ENCODE results near the gene EPB42.

Gene EPB42

GRCh38 chr15:43246261-43246774, 25.5 kb upstream of the EPB42 start:
- no peaks in the 10 kb centered on the region for H3K79me2 ChIP-seq (ENCODE audit: insufficient read depth, low read length)
- ATAC-seq (ENCODE audit: insufficient read depth, low read depth) = no peak
- H3K27ac ChIP-seq (ENCODE audit: low read length) = no peak overlapping the region
- no peaks in the 10 kb centered on the region for H3K9me3 ChIP-seq (ENCODE audit: insufficient read depth, low read length, severe bottlenecking)
- no peaks in the 10 kb centered on the region for H3K4me1 ChIP-seq (ENCODE audit: insufficient read depth, low read length)
- no peak overlapping the region for H3K9ac ChIP-seq (ENCODE audit: low read depth, low read length)
- peaks cover 19% of the 10 kb centered on the region for H3K27me3 ChIP-seq (ENCODE audit: insufficient read depth, low read length, poor library complexity)
- TF ChIP-seq, protein P1, sequence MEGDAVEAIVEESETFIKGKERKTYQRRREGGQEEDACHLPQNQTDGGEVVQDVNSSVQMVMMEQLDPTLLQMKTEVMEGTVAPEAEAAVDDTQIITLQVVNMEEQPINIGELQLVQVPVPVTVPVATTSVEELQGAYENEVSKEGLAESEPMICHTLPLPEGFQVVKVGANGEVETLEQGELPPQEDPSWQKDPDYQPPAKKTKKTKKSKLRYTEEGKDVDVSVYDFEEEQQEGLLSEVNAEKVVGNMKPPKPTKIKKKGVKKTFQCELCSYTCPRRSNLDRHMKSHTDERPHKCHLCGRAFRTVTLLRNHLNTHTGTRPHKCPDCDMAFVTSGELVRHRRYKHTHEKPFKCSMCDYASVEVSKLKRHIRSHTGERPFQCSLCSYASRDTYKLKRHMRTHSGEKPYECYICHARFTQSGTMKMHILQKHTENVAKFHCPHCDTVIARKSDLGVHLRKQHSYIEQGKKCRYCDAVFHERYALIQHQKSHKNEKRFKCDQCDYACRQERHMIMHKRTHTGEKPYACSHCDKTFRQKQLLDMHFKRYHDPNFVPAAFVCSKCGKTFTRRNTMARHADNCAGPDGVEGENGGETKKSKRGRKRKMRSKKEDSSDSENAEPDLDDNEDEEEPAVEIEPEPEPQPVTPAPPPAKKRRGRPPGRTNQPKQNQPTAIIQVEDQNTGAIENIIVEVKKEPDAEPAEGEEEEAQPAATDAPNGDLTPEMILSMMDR (IDR thresholded peaks at IDR 0.05; ENCODE audit: borderline replicate concordance, extremely low read depth, low read length, poor library complexity, severe bottlenecking) = no peak
- no peak overlapping the region for H3K4me3 ChIP-seq (ENCODE audit: low read depth in 1 of 2, low read length in 2 of 2)
- H4K20me1 ChIP-seq (ENCODE audit: insufficient read depth, low read length) = no peaks in the 10 kb centered on the region
- DNase-seq = no peak
- H3K4me2 ChIP-seq (ENCODE audit: insufficient read depth, low read length) = no peak overlapping the region
- no peak overlapping the region for H2AFZ ChIP-seq (ENCODE audit: low read depth, low read length)
- no peaks in the 10 kb centered on the region for H3K36me3 ChIP-seq (ENCODE audit: insufficient read depth, low read length)

GRCh38 chr15:43244092-43244491, 23.3 kb upstream of the EPB42 start:
- H3K4me1 ChIP-seq (ENCODE audit: insufficient read depth, low read length) = no peaks in the 10 kb centered on the region
- no peaks in the 10 kb centered on the region for H3K36me3 ChIP-seq (ENCODE audit: insufficient read depth, low read length)
- TF ChIP-seq EZH2 (IDR thresholded peaks at IDR 0.05; ENCODE audit: borderline replicate concordance, low read depth, low read length, severe bottlenecking) = no peak
- TF ChIP-seq, protein P1 (IDR thresholded peaks at IDR 0.05; ENCODE audit: borderline replicate concordance, extremely low read depth, low read length, poor library complexity, severe bottlenecking) = no peak
- H3K9me3 ChIP-seq (ENCODE audit: insufficient read depth, low read length, severe bottlenecking) = no peaks in the 10 kb centered on the region
- no peak overlapping the region for H3K27ac ChIP-seq (ENCODE audit: low read length)
- ATAC-seq (ENCODE audit: insufficient read depth, low read depth) (no peak), DNase-seq (no peak)
- H3K4me3 ChIP-seq (ENCODE audit: low read depth in 1 of 2, low read length in 2 of 2) = no peak overlapping the region
- H3K27me3 ChIP-seq (ENCODE audit: insufficient read depth, low read length, poor library complexity) = peaks cover 22% of the 10 kb centered on the region
- H3K4me2 ChIP-seq (ENCODE audit: insufficient read depth, low read length) = no peak overlapping the region
- no peaks in the 10 kb centered on the region for H3K79me2 ChIP-seq (ENCODE audit: insufficient read depth, low read length)
- H4K20me1 ChIP-seq (ENCODE audit: insufficient read depth, low read length) = no peaks in the 10 kb centered on the region
- no peak overlapping the region for H3K9ac ChIP-seq (ENCODE audit: low read depth, low read length)
- no peak overlapping the region for H2AFZ ChIP-seq (ENCODE audit: low read depth, low read length)

- H3K27me3 ChIP-seq (ENCODE audit: insufficient read depth, low read length, poor library complexity) = peaks cover 22% of the 10 kb centered on the region
- H3K9ac ChIP-seq (ENCODE audit: low read depth, low read length) = no peak overlapping the region
- H3K79me2 ChIP-seq (ENCODE audit: insufficient read depth, low read length) = no peaks in the 10 kb centered on the region
- H3K9me3 ChIP-seq (ENCODE audit: insufficient read depth, low read length, severe bottlenecking) = no peaks in the 10 kb centered on the region
- no peaks in the 10 kb centered on the region for H3K4me1 ChIP-seq (ENCODE audit: insufficient read depth, low read length)
- TF ChIP-seq EZH2 (IDR thresholded peaks at IDR 0.05; ENCODE audit: borderline replicate concordance, low read depth, low read length, severe bottlenecking) = no peak
- TF ChIP-seq, protein P1 (IDR thresholded peaks at IDR 0.05; ENCODE audit: borderline replicate concordance, extremely low read depth, low read length, poor library complexity, severe bottlenecking) = no peak
- H3K4me3 ChIP-seq (ENCODE audit: low read depth in 1 of 2, low read length in 2 of 2) = no peak overlapping the region
- H2AFZ ChIP-seq (ENCODE audit: low read depth, low read length) = no peak overlapping the region
- no peak overlapping the region for H3K27ac ChIP-seq (ENCODE audit: low read length)
- no peak overlapping the region for H3K4me2 ChIP-seq (ENCODE audit: insufficient read depth, low read length)
- ATAC-seq (ENCODE audit: insufficient read depth, low read depth) (no peak), DNase-seq (no peak)
- no peaks in the 10 kb centered on the region for H4K20me1 ChIP-seq (ENCODE audit: insufficient read depth, low read length)
- no peaks in the 10 kb centered on the region for H3K36me3 ChIP-seq (ENCODE audit: insufficient read depth, low read length)
Measured at GRCh38 chr15:43243020-43243645, 22.3 kb upstream of the EPB42 start.

All from DND-41 (cell line).